Measurements from ENCODE around the gene UBA5. TPM values are rescaled to one million over a fixed set of nuclear protein-coding genes. Genes with fewer than 3 reads are reported as not detected.

UBA5 gene
- total and polyA plus RNA-seq, 9 of the 15 experiments (the other 6 are each of a cell fraction or from before 2014, with no cell fraction given) = 8.1 to 71.1 (median 29.4) TPM

- Histone ChIP-seq H4K20me1 (replicated peaks; ENCODE audit: control insufficient read depth, insufficient read depth, low read length) (no peaks in the 10 kb centered on the region), H3K27ac (ENCODE audit: extremely low read depth, low read depth, low read length) (no peak overlapping the region), H3K4me3 (peak overlapping the region; percentile 70; the same call in 1 of the 2 replicates), H3K79me2 (ENCODE audit: control insufficient read depth, insufficient read depth, low read length) (peaks cover 19% of the 10 kb centered on the region), H2AFZ (ENCODE audit: low read depth, low read length) (0 out of 2 replicates have a peak overlapping the region, but pooled peaks have one; percentile 26), H3K9me3 (replicated peaks; ENCODE audit: control insufficient read depth, insufficient read depth, low read depth, low read length) (no peaks in the 10 kb centered on the region), H3K9me1 (ENCODE audit: control insufficient read depth, insufficient read depth, low read length) (no peaks in the 10 kb centered on the region), H3K36me3 (ENCODE audit: control insufficient read depth, insufficient read depth, low read length) (peaks cover 4% of the 10 kb centered on the region; the same call in 2 of the 3 replicates), H3K4me2 (ENCODE audit: insufficient read depth, low read length) (peak overlapping the region; percentile 68), H3K27me3 (ENCODE audit: control insufficient read depth in 2 of 2, insufficient read depth in 2 of 2, low read length in 2 of 2) (no peaks in the 10 kb centered on the region), H3K9ac (ENCODE audit: insufficient read depth in 1 of 2, low read depth in 2 of 2, low read length in 2 of 2) (peak overlapping the region; percentile 26 to 45; a peak in 1 of 4 replicates), H3K4me1 (replicated peaks in 1 of 2; ENCODE audit: control insufficient read depth in 2 of 2, insufficient read depth in 2 of 2, low read length in 2 of 2) (peaks cover 9 to 16% of the 10 kb centered on the region in 2 experiments; a peak in 4 of 5 replicates)
- ATAC-seq (no peak), FAIRE-seq (peak; percentile 65), DNase-seq (ENCODE audit: extremely low read depth in 1 of 4, low spot score in 3 of 4) (peak in 1 of 4 experiments; percentile 27)
- ChIA-PET CTCF (ENCODE audit: low intra/inter-chr PET ratio) (no interaction called here), POLR2A (interaction anchor here (1.2 kb wide), 1 partner anchor 9 kb away, joined by 4 read pairs; no protein-coding TSS in a partner anchor)
- in situ Hi-C loops (cut with MboI) (loop anchor here (10.0 kb wide), 1 partner anchor 705 kb away; no protein-coding TSS in a partner anchor), intact Hi-C loops (cut with micrococcal nuclease) (loop anchor here (10.0 kb wide), 2 partner anchors 855 to 1205 kb away; partner anchors contain the start of gene CDV3)
- no peak for TF ChIP-seq POLR2A (conservative IDR thresholded peaks at IDR 0.05)
- peak; percentile 9; the same call in 1 of the 2 replicates for TF ChIP-seq SMARCA4 (IDR thresholded peaks at IDR 0.05)
- no peak for TF ChIP-seq GTF2F1 (IDR thresholded peaks at IDR 0.05; ENCODE audit: low read depth, low read length)
- WGBS (ENCODE audit: insufficient coverage, low coverage, missing lambda C conversion rate) = 19% methylated on average over 6 of the region's 6 CpGs
- no TSS peak for BruUV-seq (replicated peaks)
Measured at GRCh38 chr3:132720228-132720627, 60.1 kb downstream of the UBA5 start.

- intact Hi-C loops (cut with micrococcal nuclease) (loop anchor here (2.0 to 10.0 kb wide), 3 partner anchors 63 to 1203 kb away; partner anchors contain the start of genes ACAD11 and CDV3), in situ Hi-C loops (cut with MboI) (loop anchor here (10.0 kb wide), 1 partner anchor 703 kb away; no protein-coding TSS in a partner anchor)
- TSS peak; percentile 52 for BruUV-seq (replicated peaks)
- Histone ChIP-seq H3K36me3 (ENCODE audit: control insufficient read depth, insufficient read depth, low read length) (peaks cover 4% of the 10 kb centered on the region; the same call in 2 of the 3 replicates), H3K4me1 (replicated peaks in 1 of 2; ENCODE audit: control insufficient read depth in 2 of 2, insufficient read depth in 2 of 2, low read length in 2 of 2) (peaks cover 9 to 16% of the 10 kb centered on the region in 2 experiments; a peak in 4 of 5 replicates), H3K27me3 (ENCODE audit: control insufficient read depth in 2 of 2, insufficient read depth in 2 of 2, low read length in 2 of 2) (no peaks in the 10 kb centered on the region), H3K4me2 (ENCODE audit: insufficient read depth, low read length) (peak overlapping the region; percentile 66), H3K9me3 (replicated peaks; ENCODE audit: control insufficient read depth, insufficient read depth, low read depth, low read length) (no peaks in the 10 kb centered on the region), H4K20me1 (replicated peaks; ENCODE audit: control insufficient read depth, insufficient read depth, low read length) (no peaks in the 10 kb centered on the region), H3K9ac (ENCODE audit: insufficient read depth in 1 of 2, low read depth in 2 of 2, low read length in 2 of 2) (peak overlapping the region; percentile 69 to 97), H3K79me2 (ENCODE audit: control insufficient read depth, insufficient read depth, low read length) (peaks cover 19% of the 10 kb centered on the region), H3K4me3 (peak overlapping the region; percentile 70), H2AFZ (ENCODE audit: low read depth, low read length) (peak overlapping the region; percentile 82), H3K27ac (ENCODE audit: extremely low read depth, low read depth, low read length) (peak overlapping the region; percentile 80), H3K9me1 (ENCODE audit: control insufficient read depth, insufficient read depth, low read length) (no peaks in the 10 kb centered on the region)
- ChIA-PET POLR2A (interaction anchor here (0.7 kb wide), 1 partner anchor 17 kb away, joined by 3 read pairs; no protein-coding TSS in a partner anchor), CTCF (ENCODE audit: low intra/inter-chr PET ratio) (no interaction called here)
- DNase-seq (ENCODE audit: extremely low read depth in 1 of 4, low spot score in 3 of 4) (peak in 2 of 4 experiments; percentile 23 to 60), FAIRE-seq (no peak), ATAC-seq (peak; percentile 64)
- WGBS (ENCODE audit: insufficient coverage, low coverage, missing lambda C conversion rate) = 4% methylated on average over 20 of the region's 47 CpGs
- TF ChIP-seq ZFX (CRISPR knock-in tag; IDR thresholded peaks at IDR 0.05) (peak; percentile 70), UBTF (IDR thresholded peaks at IDR 0.05; ENCODE audit: borderline replicate concordance in 1 of 2, low read depth in 2 of 2, low read length in 2 of 2) (peak; percentile 58 to 86; a peak in 2 of 4 replicates), CAMTA2 (CRISPR knock-in tag; conservative IDR thresholded peaks at IDR 0.05) (no peak), RBBP5 (IDR thresholded peaks at IDR 0.05; ENCODE audit: borderline replicate concordance, insufficient read depth, low read length, poor library complexity, severe bottlenecking) (peak; percentile 64), CTBP1 (IDR thresholded peaks at IDR 0.05; ENCODE audit: borderline replicate concordance) (no peak), POLR2AphosphoS5 (IDR thresholded peaks at IDR 0.05; ENCODE audit: control insufficient read depth, insufficient read depth, low read depth, low read length) (no peak), EGR1 (conservative IDR thresholded peaks at IDR 0.05) (peak; percentile 80), L3MBTL2 (IDR thresholded peaks at IDR 0.05) (peak; percentile 56; the same call in 1 of the 2 replicates), CCNT2 (IDR thresholded peaks at IDR 0.05; ENCODE audit: borderline replicate concordance, extremely low read depth, insufficient read length, low read depth, low read length) (peak; percentile 33), ARNT (IDR thresholded peaks at IDR 0.05) (no peak)
Measured at GRCh38 chr3:132721479-132722164, 61.5 kb downstream of the UBA5 start.

Measured in K562 (cell line).